Activated T-cell treated with anti-CD3 and anti-CD28 coated beads for 48 hours (primary cell): ENCODE results near the gene TNFAIP1.
"Not testable (repeated sequence)": the region's sequence is repeated elsewhere in the genome, so short reads cannot be mapped to it uniquely, and the experiment has no call there.

Source experiments
- DNase-seq: peaks from one replicate; pipeline ENCODE4 v3.0.0-alpha.2; 2020; ENCODE audit warnings: low read depth

The TNFAIP1 gene

DNA sequence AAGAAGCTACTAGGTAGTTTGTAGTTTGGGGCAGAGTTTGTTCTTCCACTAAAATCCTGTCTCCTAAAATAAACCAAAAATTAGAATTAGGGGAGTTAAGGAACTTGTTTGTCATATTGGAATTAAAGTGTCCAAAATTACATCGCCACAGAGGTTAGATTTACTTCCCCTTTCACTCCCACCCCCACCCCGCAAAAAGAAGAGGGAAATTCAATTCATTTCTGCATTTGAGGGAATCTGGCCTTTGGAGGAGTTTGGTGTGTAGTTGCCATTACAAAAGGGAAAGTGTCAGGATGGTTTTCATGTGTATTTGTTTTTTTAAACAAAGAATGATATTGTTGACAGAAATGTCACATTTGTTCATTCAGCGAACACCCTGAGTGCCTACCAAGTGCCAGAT, 10.8 kb upstream of the TNFAIP1 start:
- no peak for DNase-seq

DNA sequence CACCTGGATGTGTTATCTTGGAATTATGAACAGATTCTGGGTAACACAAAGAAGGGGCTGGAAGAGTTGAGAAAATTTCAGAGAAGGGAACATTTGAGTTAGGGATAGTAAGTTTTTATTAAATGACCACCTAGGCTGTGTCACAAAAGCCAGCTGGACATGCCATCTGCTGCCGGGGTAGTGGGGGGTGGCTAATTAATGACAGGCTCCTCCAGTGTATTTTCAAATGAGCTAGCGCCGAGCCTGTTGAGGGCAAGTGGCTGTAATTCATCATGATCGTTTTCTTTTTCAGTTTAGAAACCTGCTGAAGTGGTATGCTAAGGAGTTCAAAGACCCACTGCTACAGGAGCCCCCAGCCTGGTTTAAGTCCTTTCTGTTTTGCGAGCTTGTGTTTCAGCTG, 10.3 kb upstream of the TNFAIP1 start:
- DNase-seq, result no peak

DNA sequence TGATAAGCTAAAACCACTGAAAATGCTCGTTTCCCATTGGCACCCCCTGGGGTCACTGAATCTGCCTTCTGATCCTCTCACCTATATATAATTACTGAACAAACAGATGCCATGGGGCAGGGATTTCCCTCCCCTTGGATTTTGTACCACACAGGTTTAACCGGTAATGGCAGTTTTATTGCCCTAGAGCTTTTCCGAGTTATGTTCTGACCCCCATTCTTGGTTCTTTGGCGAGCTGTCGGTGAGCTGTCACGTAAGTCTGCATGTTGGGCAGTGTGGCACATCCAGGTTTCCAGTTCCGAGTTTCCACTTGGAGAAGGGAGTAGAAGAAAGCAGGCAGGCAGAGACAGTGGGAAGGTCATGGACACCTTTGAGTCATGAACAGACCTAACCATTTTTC, 9.4 kb upstream of the TNFAIP1 start:
- DNase-seq, result no peak

DNA sequence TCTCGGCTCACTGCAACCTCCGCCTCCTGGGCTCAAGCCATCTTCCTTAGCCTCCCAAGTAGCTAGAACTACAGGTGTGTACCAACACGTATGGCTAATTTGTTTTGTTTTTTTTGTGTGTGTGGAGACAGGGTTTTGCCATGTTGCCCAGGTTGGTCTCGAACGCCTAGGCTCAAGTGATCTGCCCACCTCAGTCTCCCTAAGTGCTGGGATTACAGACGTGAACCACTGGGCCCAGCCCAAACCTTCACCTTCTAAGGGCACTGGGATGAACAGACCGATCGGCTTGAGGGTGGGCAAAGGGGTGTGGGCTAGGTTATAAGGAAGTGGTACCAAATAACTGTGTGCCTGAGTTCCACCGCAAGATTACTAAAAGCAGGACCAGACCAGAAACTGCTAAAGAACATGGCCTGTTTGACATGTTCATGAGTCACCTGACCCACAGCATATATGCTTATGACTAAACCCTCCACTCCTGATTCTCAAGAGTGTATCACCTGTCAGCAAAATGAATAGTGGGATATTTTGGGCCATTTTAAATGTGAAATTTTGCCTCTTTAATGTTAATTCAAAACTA, 8.4 kb upstream of the TNFAIP1 start:
- peak; percentile 20 for DNase-seq

DNA sequence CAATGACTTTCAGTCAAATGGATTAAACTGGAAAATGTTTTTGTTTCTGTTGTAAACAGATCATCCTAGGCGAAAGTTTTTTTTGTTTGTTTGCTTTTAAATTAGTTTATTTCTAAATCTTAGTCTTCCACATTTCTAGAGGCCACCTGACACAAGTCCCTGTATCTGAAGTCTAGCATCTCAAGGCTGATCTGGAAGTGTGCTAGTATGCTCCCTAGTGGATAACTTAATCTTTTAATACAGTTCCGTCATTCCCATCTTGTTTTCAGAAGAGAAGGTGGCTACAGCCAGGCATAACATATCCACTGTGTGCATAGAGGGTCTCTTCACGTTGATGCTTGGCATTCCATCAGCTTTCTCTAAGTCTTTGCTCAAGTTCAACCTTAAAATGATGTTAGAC, 7.9 kb upstream of the TNFAIP1 start:
- no peak for DNase-seq

DNA sequence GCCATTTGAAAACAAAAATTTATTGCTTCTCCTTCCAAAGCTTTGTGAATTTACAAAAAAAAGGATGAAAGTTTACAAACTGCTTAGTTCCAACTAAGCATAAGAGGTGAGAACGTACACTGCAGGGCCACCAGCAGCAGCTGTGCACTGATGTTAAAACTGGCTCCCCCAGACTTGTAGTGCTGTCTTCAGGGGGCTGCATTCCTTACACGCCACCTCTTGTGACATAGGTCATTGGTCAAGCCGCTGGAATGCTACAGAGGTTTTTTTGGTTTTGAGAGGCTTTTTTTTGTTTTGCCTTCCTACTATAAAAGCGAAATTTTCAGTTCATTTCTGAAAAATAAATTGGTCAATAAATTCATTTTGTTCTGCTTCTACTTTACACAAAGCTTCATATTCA, 7.2 kb upstream of the TNFAIP1 start:
- no peak for DNase-seq

DNA sequence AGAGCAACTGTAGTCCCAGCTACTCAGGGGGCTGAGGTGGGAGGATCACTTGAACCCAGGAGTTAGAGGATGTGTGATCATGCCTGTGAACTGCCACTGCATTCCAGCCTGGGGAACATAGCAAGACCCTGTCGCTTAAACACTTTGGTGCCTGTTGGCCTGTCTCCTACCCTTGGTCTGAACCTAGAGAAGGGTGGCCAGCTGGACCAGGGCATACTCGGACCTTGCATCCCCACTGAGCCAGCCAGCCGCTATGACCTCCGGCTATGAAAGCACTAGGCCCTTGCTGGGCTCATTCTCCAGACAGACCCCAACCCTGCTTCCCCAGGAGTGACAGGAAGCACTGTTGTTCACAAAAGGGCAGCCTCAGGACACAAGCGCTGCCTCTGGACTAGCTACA, 4.9 kb upstream of the TNFAIP1 start:
- DNase-seq, result no peak

DNA sequence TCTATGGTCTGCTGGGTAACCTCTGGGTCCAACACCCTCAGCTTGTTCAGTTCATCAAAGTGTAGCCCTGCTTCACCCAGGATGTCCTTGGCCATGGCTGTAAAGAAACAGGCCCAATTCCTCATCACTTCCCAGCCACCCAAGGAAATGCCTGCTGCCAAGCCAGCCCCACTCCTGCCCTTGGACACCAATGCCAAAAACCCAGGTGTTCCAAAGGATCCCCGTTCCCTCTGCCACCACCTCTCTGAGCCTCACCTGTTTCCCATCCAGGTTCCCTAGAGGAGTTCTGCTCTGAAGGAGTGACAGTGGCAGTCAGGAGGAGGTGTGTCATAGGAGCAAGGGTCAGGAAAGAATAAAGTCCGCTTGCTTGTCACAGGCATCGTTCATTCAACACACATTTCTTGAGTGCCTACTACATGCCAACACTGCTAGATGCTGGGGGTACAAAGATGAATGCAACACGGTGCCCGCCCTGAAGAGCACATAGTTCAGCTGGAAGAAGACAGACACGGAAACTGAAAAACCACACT, 3.6 kb upstream of the TNFAIP1 start:
- DNase-seq, result no peak

DNA sequence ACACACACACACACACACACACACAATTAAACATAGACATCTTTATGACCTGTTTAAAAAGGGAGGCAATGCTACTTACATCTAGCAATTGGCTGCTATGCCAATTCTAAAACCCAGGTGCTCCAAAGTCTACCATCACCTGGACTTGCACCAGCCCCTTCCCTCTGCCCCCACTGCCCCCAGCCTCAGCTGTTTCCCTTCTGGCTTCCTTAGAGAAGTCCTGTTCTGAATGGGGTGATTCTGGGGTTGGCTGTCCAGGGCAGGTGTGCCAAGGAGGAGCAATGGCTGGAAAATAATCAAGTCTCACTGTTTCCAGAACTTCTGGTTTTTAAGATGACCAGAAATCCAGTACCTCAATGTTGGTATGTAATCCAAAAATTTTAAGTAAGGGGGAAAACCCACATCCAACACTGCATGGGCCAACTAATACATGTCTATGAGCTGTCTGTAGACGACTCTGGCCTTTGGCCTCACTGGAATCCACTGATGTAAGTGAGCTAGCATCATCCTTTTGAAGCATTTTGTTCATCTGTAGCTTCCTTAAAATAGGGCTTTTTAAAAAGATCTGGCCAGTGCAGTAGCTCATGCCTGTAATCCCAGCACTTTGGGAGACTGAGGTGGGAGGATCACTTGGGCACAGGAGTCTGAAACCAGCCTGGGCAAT, 2.3 kb upstream of the TNFAIP1 start:
- no peak for DNase-seq

DNA sequence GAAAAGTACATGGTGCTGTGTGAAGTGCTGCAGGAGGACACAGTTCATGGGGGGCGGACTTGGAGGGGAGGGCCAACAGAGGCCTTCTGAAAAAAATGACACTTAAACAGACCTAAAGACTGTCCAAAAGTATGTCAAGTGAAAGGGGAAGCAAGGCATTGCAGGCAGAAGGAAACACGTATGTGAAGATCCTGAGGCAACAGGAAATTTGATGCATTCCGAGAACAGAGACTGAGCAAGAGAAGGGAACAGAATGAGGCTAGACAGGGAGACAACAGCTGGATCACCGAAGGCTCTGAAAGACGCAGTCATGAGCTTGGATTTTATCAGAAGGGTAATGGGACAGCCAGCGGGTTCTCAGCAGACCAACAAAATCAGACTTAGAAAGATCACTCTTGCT, 1.4 kb upstream of the TNFAIP1 start:
- no peak for DNase-seq

DNA sequence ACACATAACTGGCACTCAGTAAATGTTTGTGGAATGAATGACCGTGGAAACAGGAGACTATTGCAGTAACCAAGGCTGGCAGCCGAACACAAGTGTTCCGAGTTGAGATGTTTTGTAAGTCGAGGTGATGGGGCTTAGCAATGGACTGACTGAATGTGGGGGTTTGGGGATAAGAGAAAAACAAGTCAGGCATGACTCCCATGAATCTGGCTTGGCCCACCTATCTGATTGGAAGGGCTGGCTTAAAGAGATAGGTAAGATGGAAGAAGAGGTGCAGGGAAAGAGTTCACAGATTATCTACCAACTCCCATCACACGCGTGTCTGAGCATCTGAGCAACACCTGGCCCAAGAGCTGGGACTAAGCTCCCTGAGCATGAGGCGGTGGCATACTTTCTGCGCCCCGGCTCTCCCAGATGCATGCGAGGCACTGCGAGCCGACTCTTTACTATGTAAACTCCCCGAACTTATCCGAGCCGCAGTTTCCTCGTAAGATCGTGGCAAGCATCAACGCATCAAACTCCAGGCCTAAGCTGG, 828 bp upstream of the TNFAIP1 start:
- DNase-seq, result no peak

DNA sequence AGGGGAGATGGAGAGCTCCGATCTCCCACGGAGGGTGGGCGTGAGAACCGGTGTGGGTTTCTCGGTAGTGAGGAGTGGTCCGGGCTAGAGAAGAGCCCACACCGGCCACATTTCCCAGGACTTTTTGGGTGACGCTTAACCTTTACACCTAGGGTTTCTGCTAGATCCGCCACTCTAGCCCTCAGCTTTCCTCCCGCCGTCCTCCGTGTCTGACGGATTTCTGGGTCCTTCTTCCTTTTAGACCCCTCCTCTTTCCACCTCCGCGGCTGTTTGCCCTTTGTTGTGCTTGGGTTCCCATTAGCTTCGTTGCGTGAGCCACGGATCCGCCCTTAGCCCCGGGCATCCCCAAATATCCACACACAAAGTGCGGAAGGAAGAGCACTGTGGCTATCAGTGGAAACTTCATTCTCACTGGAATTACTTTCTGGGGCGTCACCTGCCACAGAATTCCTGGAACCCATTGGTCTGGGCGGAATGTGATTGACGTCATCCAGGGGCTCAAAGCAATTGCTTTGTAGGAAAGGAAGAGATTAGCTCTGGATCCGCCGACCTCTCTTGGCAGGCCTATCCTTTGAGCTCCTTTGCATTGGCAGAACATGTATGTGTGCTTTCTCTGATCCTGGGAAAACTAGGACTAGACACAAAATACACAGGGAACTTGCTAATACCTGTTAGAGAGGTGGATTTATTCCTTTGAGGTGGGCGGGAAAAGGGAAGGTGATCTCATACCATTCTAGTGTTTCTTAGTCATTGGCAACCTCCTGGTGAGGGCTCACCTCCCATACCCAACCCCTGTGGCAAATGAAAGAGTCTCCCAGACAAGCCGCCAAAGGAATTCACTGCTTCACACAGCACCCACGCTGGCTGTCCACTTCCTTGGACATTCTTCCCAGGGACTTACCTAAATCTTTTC, 654 bp downstream of the TNFAIP1 start:
- DNase-seq, result no peak

DNA sequence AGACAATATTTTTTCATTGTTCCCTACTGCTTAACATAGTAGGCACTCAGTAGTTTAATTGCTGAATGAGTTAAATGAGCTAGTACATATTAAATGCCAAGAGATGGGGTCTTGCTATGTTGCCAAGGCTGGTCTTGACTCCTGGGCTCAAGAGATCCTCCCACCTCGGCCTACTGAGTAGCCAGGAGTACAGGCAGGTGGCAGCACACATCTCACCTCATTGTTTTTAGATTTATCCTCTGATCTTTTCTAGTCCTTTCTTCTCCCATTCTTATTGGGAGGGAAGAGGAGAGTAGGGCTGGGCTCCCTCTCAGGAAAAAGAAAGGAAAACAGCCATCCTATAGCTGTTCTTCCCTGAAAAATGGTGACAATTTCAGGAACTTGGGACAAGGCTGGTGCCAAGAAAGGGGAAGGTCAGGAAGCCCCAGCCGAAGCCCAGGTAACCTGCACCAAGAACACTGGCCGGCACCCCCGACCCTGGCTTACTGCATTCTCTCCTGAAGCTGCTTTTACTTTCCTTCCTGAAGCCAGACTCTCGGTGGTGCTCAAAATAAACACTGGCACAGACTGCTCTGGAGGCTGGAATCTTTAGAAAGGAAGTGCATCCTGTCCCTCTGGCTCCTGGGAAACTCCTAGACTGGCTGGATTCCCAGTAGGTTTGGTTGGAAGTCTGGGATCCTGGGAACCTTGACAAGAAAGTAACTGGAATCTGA, 2.7 kb downstream of the TNFAIP1 start:
- no peak for DNase-seq

DNA sequence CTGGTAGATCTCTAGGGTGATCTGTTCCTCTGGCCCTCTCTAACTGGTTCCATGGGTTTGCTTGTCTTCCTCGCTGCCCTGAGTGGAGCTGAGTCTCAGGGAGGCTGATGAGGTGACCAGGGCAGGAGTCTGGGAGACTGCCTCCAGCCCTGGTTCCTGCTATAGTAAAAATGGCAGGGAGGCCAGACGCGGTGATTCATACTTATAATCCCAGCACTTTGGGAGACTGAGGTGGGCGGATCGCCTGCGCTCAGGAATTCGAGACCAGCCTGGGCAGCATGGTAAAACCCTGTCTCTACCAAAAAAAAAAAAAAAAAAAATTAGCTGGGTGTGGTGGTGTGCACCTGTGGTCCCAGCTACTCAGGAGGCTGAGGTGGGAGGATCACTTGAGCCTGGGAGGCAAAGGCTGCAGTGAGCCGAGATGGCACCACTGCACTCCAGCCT, 3.2 kb downstream of the TNFAIP1 start:
- not testable (repeated sequence) for DNase-seq

DNA sequence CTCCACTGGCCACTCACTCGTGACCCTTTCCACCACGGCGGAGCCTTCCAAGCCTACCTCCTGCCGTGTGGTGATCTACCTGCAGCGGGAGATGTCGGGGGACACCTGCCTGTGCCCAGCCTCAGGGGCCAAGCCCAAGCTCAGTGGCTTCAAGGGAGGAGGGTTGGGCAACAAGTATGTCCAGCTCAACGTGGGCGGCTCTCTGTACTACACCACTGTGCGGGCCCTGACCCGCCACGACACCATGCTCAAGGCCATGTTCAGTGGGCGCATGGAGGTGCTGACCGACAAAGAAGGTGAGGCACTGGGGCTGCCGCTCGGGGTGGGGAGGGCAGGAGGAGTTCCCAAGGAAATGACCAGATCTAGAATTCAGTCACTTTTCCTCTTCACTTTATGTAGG, 3.9 kb downstream of the TNFAIP1 start:
- no peak for DNase-seq

DNA sequence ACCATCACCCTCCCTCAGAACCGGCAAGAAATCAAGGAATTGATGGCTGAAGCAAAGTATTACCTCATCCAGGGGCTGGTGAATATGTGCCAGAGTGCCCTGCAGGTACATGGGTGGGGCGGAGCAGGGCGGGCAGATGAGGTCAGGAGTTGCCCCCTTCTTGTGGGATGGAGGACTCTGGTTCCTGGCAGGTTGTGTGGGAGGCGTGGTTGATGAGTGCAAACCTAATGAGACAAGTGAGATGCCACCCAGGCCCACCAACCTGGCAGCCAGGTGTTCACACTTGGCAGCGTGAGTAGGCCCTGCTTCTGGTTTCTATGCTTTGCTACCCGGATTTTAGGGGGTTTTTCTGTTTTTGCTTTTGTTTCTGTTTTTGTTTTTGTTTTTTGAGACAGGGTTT, 4.8 kb downstream of the TNFAIP1 start:
- DNase-seq, result no peak

DNA sequence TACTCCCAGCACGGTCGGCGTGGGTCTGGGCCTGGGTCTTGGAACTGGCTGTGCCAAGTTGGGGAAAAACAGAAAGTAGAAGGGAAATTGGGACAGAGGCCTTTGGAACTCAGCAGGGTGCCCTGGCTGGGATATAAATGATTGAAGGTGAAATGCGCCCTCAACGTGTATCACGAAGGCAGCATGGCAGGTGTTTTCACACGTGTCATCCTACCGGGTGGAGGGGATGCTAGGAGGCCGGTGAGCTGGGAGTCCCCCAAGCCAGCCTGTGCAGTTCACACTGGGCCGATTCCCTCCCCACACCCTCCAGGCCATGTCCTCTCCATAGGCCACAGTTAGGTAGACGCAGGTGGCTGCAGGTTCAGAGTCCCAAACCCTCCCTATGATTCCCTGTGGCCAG, 6.0 kb downstream of the TNFAIP1 start:
- no peak for DNase-seq

DNA sequence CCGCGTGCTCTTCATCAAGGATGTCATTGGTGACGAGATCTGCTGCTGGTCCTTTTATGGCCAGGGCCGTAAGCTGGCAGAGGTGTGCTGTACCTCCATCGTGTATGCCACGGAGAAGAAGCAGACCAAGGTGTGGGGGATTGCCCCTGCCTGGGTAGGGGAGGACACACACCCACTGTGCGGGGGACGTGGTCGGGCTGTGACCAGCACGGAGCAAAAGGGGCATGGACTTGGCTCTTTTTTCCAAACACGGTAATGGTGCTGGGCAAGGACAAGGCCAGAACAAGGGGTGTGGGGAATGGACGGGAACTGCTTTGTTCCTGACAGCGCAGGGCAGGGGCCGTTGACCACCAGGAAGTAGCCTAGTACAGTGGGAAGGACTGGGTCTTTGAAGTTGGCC, 6.8 kb downstream of the TNFAIP1 start:
- DNase-seq, result no peak

DNA sequence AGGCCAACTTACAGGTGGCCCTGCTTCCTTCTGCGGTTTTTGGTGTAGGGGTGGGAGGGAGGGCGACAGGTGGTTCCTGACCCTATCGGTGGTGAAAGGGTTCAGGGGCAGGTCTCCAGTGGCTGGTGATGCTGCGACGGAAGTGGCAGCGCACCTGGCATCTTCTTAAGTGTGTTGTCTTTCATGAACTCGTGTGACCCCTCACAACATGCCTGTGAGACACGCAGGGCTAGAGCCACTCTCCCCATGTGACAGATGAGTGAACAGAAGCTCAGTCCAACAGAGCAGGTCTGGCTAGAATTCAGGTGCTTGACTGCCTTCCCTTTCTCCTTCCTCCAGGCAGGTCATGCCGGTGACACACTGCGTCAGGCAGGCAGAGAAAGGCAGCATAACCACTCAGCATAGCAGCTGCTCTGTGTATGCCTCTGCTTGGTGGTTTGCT, 8.0 kb downstream of the TNFAIP1 start:
- no peak for DNase-seq

DNA sequence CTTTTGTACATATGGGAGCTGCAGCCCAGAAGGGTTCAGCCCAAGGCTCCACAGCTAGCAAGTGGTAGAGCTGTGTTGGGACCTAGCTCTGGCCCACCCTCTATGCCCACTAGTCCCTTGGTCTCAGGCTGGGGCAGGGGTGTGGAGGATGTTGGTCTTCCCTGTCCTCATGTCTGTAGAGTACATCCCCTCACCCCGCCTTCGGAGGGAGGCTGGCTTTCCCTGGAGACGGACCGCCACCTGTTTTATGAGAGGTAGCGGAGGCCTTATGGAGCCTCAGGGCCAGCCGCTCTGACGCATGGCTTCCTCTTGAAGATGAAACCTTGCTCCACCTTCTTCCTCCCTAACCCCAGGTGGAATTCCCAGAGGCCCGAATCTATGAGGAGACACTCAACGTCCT, 8.4 kb downstream of the TNFAIP1 start:
- DNase-seq, result no peak

DNA sequence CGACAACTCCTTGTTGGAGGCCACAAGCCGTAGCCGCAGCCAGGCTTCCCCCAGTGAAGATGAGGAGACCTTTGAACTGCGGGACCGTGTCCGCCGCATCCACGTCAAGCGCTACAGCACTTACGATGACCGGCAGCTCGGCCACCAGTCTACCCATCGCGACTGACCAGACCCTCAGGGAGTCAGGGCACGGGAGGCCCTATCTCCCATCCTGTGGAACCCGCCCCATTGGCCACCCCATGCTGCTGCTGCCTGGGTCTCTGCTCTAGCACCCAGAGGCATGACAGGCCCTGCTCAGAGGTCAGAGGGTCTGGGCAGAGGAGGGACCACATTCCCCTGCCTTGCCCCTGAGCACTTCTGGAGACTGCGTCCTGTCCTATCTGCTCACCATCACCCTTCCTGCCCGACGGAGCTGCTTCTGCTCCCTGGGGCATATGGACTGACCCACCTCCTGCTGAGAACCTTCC, 8.9 kb downstream of the TNFAIP1 start:
- no peak for DNase-seq
